ENCODE data around the gene NEUROD2.

GRCh38 chr17:39604911-39605491, 2.7 kb downstream of the NEUROD2 start:
- TF ChIP-seq CTCF (IDR thresholded peaks at IDR 0.05; ENCODE audit: low read length): no peak
- TF ChIP-seq EZH2 (optimal IDR thresholded peaks at IDR 0.05; ENCODE audit: low read depth, low read length): no peak

All from MM.1S (cell line).